Lower leg skin (tissue), 4 donors: ENCODE data around the gene THYN1. TPM values are rescaled to one million over a fixed set of nuclear protein-coding genes. Genes with fewer than 3 reads are reported as not detected.

ENCODE experiments used
- DNase-seq, 2 donors: peaks; one replicate each; pipeline ENCODE4 v3.0.0-alpha.2; 2019; ENCODE audit warnings: low spot score in 2 of 2
- H3K4me3 ChIP-seq: fragments of 200-600 bp; sonication (generic); 2 replicates; pipeline ENCODE4 v1.5.1; 2017; ENCODE audit warnings: mild to moderate bottlenecking, low read depth; ENCODE audit not compliant: poor library complexity, severe bottlenecking
- CTCF ChIP-seq, 3 donors: fragments of 450-650 bp; IDR thresholded peaks; one replicate each; pipeline ENCODE4 v1.5.1; 2016; ENCODE audit warnings: antibody characterized with exemption in 3 of 3, mild to moderate bottlenecking in 3 of 3, moderate library complexity in 2 of 3
- POLR2A ChIP-seq, 2 donors: fragments of 450-650 bp; IDR thresholded peaks; one replicate each; pipeline ENCODE4 v1.6.1; 2016 to 2017; ENCODE audit warnings: antibody characterized with exemption in 2 of 2, mild to moderate bottlenecking in 1 of 2, moderate library complexity in 1 of 2
- WGBS, 2 donors: methylation state at CpG; one replicate each; pipeline ENCODE4 v1.1.5; 2018; 5-methylcytosine and 5-hydroxymethylcytosine counted together
- intact Hi-C: fragments of 100-400 bp; cut with DNase I; formaldehyde crosslinking; loops from one replicate; pipeline ENCODE4 v1.15.0; 2023; ENCODE audit warnings: low total_unique reads
- total RNA-seq, 4 donors: library from RNA; depleted of rRNA; stranded (reverse); fragments of >200 nt; gene quantifications; one replicate each; pipeline ENCODE4 v1.1.0, GENCODE V29; 2016

Gene THYN1
- total RNA-seq, 4 donors from 2014 or later, result 9.1 to 35.7 (median 26.2) TPM

DNA sequence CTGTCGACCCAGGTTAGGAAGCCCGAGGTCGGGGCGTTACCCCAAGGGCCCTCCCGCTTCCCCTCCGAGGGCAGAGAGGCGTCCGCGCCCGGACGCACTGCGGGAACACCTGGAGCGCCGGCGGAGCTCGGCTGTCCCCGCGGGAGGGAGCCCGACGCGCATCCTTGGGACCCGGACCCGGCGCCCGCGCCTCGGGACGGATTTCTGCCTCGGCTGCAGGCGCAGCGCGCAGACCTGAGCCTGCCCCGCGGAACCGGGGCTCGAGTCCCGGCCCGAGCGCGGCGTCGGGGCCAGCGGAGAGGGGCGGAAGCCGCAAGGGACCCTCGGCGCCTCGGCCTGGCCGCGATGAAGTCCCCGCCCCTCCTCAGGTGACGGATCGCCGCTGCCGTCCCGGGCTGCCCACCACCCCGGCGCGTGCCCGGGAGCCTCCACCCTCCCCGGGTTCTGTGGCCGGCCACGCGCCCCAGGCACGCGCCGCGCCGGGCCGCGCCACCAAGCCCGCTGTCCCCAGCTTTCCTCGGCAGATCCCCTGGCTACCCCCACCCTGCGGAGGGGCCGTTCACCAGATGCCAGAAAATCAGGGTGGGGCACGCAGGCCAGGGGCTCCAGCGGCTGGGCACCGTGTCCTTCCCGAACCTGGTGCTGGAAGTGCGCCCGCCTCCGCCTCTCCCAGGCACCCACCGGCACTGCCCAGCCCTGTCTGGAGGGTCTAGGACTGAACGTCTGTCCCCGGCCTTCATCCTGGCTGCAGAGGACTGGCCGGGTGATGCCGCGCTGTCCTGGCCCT is 23.4 kb upstream of the THYN1 start:
- 1 to 5% methylated on average over 26 to 32 of the region's 88 CpGs for WGBS, 2 donors
- TF ChIP-seq CTCF (IDR thresholded peaks at IDR 0.05) (no peak), POLR2A (IDR thresholded peaks at IDR 0.05) (no peak)
- intact Hi-C loops, result no loop called here

GRCh38 chr11:134275534-134276395 is 22.6 kb upstream of the THYN1 start, which contains the start of gene GLB1L3:
Gene GLB1L3 (plus strand): TSS chr11:134276379. CDS start chr11:134276741, 362 bp downstream.
- peak in 1 of 2 donors; percentile 86 for DNase-seq
- intact Hi-C loops, result no loop called here
- peak within 1 kb of the TSS; percentile 6 for H3K4me3 ChIP-seq
- WGBS, 2 donors, result 1 to 4% methylated on average over 47 to 64 of the region's 68 CpGs
- TF ChIP-seq POLR2A (IDR thresholded peaks at IDR 0.05) (no peak), CTCF (IDR thresholded peaks at IDR 0.05) (no peak)

More for the DNA sequence above, 23.4 kb upstream of the THYN1 start:
- peak overlapping the region; percentile 6 for H3K4me3 ChIP-seq
- DNase-seq, result peak in 1 of 2 donors; percentile 79

GRCh38 chr11:134275188-134275533 is 22.0 kb upstream of the THYN1 start:
- DNase-seq, result no peak
- WGBS, 2 donors, result 27% methylated on average over 5 of the region's 5 CpGs
- intact Hi-C loops, result no loop called here
- TF ChIP-seq POLR2A (IDR thresholded peaks at IDR 0.05) (no peak), CTCF (IDR thresholded peaks at IDR 0.05) (no peak)
- H3K4me3 ChIP-seq, result no peak overlapping the region

- intact Hi-C loops, result no loop called here
- no peak overlapping the region for H3K4me3 ChIP-seq
- DNase-seq, result no peak
- TF ChIP-seq CTCF (IDR thresholded peaks at IDR 0.05) (no peak), POLR2A (IDR thresholded peaks at IDR 0.05) (no peak)
- WGBS, 2 donors, result 66 to 71% methylated on average over 3 of the region's 3 CpGs
Observed at GRCh38 chr11:134273317-134273712, 20.2 kb upstream of the THYN1 start.

DNA sequence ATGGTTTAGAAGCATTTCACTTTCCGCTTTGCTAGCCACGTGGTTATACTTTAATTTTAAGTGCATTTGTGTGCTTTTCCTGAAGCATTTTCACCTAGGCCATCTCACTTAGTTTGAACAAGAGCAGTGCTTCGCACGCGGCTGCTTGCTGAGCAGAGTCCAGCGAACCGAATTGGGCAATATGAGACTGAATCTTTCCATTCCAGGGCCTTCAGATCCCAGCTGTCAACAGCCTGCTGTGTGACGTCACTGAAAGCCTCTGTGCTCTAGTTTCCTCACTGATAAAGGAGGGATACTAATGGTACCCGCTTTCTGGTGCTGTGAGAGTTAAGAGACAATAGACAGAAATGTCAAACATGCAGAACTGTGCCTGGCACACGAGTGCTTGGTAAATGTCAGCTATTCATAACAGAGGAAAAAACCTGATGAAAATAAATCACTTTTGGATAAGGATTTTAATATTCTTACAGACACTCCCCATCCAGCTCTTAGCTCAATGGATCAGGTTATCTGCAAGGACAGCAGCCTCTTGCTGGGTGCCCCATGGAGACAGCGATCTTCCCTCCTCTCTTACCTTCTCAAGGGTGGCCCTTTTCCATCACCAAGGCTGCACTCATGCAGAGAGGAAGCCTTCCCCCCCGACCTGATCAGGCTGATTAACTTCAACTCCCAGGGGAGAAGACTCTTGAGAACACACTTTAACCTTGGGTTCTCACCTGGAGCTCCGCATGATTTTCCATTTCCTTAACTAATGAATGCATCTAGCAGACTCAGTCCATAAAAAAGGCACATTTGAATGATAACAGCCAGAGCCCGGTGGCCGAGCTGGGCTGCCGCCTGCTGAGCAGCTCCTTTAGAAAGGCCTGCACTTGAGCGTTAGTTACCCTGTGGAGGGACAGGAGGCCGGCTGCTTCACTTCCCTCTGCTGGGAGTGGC is 19.5 kb upstream of the THYN1 start:
- intact Hi-C loops, result no loop called here

More for the DNA sequence above, 19.5 kb upstream of the THYN1 start:
- H3K4me3 ChIP-seq, result no peak overlapping the region
- 54 to 57% methylated on average over 18 of the region's 18 CpGs for whole genome bisulfite sequencing, 2 donors
- DNase-seq, result peak in 1 of 2 donors; percentile 62
- TF ChIP-seq POLR2A (IDR thresholded peaks at IDR 0.05), result no peak
- no peak for TF ChIP-seq CTCF (IDR thresholded peaks at IDR 0.05)
